MM.1S (cell line): ENCODE measurements around the gene SHQ1.

Experiments used
- DNase-seq: peaks from one replicate; pipeline ENCODE4 v3.0.0-alpha.2; 2015
- H2AFZ ChIP-seq: fragments of 300-600 bp; sonication (generic); 2 replicates; pipeline ENCODE4 v1.6.0; 2016; ENCODE audit warnings: antibody characterized with exemption, low read length
- H3F3A ChIP-seq: fragments of 300-600 bp; sonication (generic); 2 replicates; pipeline ENCODE4 v1.6.1; 2016; ENCODE audit warnings: mild to moderate bottlenecking, antibody characterized with exemption, low read length, moderate library complexity, mixed read lengths; ENCODE audit not compliant: insufficient read depth
- H3K27ac ChIP-seq: fragments of 300-600 bp; sonication (generic); 2 replicates; pipeline ENCODE4 v1.5.1; 2016; ENCODE audit warnings: mild to moderate bottlenecking, low read length
- H3K27me3 ChIP-seq: fragments of 300-600 bp; sonication (generic); replicated peaks from 2 replicates; pipeline ENCODE4 v1.6.0; 2016; ENCODE audit warnings: low read length; ENCODE audit not compliant: insufficient read depth
- H3K36me3 ChIP-seq: fragments of 300-600 bp; sonication (generic); replicated peaks from 2 replicates; pipeline ENCODE4 v1.6.1; 2016; ENCODE audit warnings: mild to moderate bottlenecking, low read length, mixed read lengths; ENCODE audit not compliant: insufficient read depth
- H3K4me1 ChIP-seq: fragments of 300-600 bp; sonication (generic); 2 replicates; pipeline ENCODE4 v1.6.1; 2016; ENCODE audit warnings: low read length, mixed read lengths
- H3K4me2 ChIP-seq: fragments of 300-600 bp; sonication (generic); 2 replicates; pipeline ENCODE4 v1.6.0; 2016; ENCODE audit warnings: low read depth, low read length
- H3K4me3 ChIP-seq: fragments of 300-600 bp; sonication (generic); 2 replicates; pipeline ENCODE4 v1.5.1; 2016; ENCODE audit warnings: low read length, mixed read lengths
- H3K79me2 ChIP-seq: fragments of 300-600 bp; sonication (generic); 2 replicates; pipeline ENCODE4 v1.6.1; 2016; ENCODE audit warnings: mixed run types, low read length, mixed read lengths
- H3K9ac ChIP-seq: fragments of 300-600 bp; sonication (generic); 2 replicates; pipeline ENCODE4 v1.6.1; 2016; ENCODE audit warnings: low read length, mixed read lengths
- H3K9me2 ChIP-seq: fragments of 300-600 bp; sonication (generic); replicated peaks from 2 replicates; pipeline ENCODE4 v1.6.1; 2016; ENCODE audit warnings: mild to moderate bottlenecking, low read length, mixed read lengths; ENCODE audit not compliant: insufficient read depth
- H3K9me3 ChIP-seq: fragments of 300-600 bp; sonication (generic); replicated peaks from 2 replicates; pipeline ENCODE4 v1.6.1; 2016; ENCODE audit warnings: mild to moderate bottlenecking, low read length, mixed read lengths; ENCODE audit not compliant: insufficient read depth
- H4K20me1 ChIP-seq: fragments of 300-600 bp; sonication (generic); 2 replicates; pipeline ENCODE4 v1.6.1; 2016; ENCODE audit warnings: mild to moderate bottlenecking, low read length, moderate library complexity, mixed read lengths; ENCODE audit not compliant: insufficient read depth
- CTCF ChIP-seq: fragments of 300-600 bp; sonication (generic); IDR thresholded peaks from 2 replicates; pipeline ENCODE4 v1.5.1; 2016; ENCODE audit warnings: antibody characterized with exemption, low read length, mixed read lengths
- EZH2 ChIP-seq: fragments of 300-600 bp; sonication (generic); optimal IDR thresholded peaks from 2 replicates; pipeline ENCODE3; 2017; ENCODE audit warnings: low read depth, mild to moderate bottlenecking, antibody characterized with exemption, low read length, mixed read lengths
- EZH2phosphoT487 ChIP-seq: fragments of 300-600 bp; sonication (generic); IDR thresholded peaks from 2 replicates; pipeline ENCODE4 v1.6.1; 2018; ENCODE audit warnings: antibody characterized with exemption, low read length

SHQ1 gene

GRCh38 chr3:72820415-72820814 lies 27.8 kb downstream of the SHQ1 start:
- no peaks in the 10 kb centered on the region for H3K79me2 ChIP-seq
- TF ChIP-seq EZH2phosphoT487 (no peak), EZH2 (no peak), CTCF (no peak)
- H3K36me3 ChIP-seq, result no peaks in the 10 kb centered on the region
- H3K27ac ChIP-seq, result no peak overlapping the region
- no peak overlapping the region for H3K4me2 ChIP-seq
- no peaks in the 10 kb centered on the region for H3K9me2 ChIP-seq
- H3K4me3 ChIP-seq, result no peak overlapping the region
- no peaks in the 10 kb centered on the region for H4K20me1 ChIP-seq
- H2AFZ ChIP-seq, result no peak overlapping the region
- H3K4me1 ChIP-seq, result peaks cover 36% of the 10 kb centered on the region
- no peaks in the 10 kb centered on the region for H3K27me3 ChIP-seq
- no peak overlapping the region for H3K9ac ChIP-seq
- no peak for DNase-seq
- no peaks in the 10 kb centered on the region for H3K9me3 ChIP-seq
- H3F3A ChIP-seq, result peaks cover 21% of the 10 kb centered on the region

- H3K79me2 ChIP-seq, result no peaks in the 10 kb centered on the region
- H3K9me3 ChIP-seq, result no peaks in the 10 kb centered on the region
- no peak overlapping the region for H3K27ac ChIP-seq
- no peaks in the 10 kb centered on the region for H3K27me3 ChIP-seq
- peaks cover 26% of the 10 kb centered on the region for H3F3A ChIP-seq
- no peaks in the 10 kb centered on the region for H3K36me3 ChIP-seq
- H3K9me2 ChIP-seq, result no peaks in the 10 kb centered on the region
- H3K9ac ChIP-seq, result no peak overlapping the region
- TF ChIP-seq EZH2 (no peak), EZH2phosphoT487 (no peak), CTCF (no peak)
- H3K4me3 ChIP-seq, result no peak overlapping the region
- peaks cover 50% of the 10 kb centered on the region for H3K4me1 ChIP-seq
- no peaks in the 10 kb centered on the region for H4K20me1 ChIP-seq
- no peak for DNase-seq
- no peak overlapping the region for H2AFZ ChIP-seq
- no peak overlapping the region for H3K4me2 ChIP-seq
Measured at GRCh38 chr3:72818905-72819304, 29.3 kb downstream of the SHQ1 start.

- DNase-seq, result peak; percentile 7
- Histone ChIP-seq H4K20me1 (no peaks in the 10 kb centered on the region), H3K9me3 (no peaks in the 10 kb centered on the region), H3K4me2 (no peak overlapping the region), H3K36me3 (no peaks in the 10 kb centered on the region), H3K4me1 (peaks cover 52% of the 10 kb centered on the region), H3K4me3 (no peak overlapping the region), H3K27ac (no peak overlapping the region), H3F3A (peaks cover 26% of the 10 kb centered on the region), H2AFZ (no peak overlapping the region), H3K79me2 (no peaks in the 10 kb centered on the region), H3K27me3 (no peaks in the 10 kb centered on the region), H3K9ac (no peak overlapping the region), H3K9me2 (no peaks in the 10 kb centered on the region)
- TF ChIP-seq CTCF (peak; percentile 71), EZH2 (no peak), EZH2phosphoT487 (no peak)
Measured at GRCh38 chr3:72818092-72818773, 30.0 kb downstream of the SHQ1 start.
